GM19372 (cell line): ENCODE data around the gene PHF13.
"Not testable (repeated sequence)": the region's sequence is repeated elsewhere in the genome, so short reads cannot be mapped to it uniquely, and the experiment has no call there.

Source experiments
- ATAC-seq: cut with Tn5 transposase; IDR thresholded peaks from one replicate; pipeline ENCODE4 v1.9.1; 2021; ENCODE audit warnings: mild to moderate bottlenecking, low read depth, moderate library complexity; ENCODE audit not compliant: unreplicated experiment

PHF13 gene

DNA sequence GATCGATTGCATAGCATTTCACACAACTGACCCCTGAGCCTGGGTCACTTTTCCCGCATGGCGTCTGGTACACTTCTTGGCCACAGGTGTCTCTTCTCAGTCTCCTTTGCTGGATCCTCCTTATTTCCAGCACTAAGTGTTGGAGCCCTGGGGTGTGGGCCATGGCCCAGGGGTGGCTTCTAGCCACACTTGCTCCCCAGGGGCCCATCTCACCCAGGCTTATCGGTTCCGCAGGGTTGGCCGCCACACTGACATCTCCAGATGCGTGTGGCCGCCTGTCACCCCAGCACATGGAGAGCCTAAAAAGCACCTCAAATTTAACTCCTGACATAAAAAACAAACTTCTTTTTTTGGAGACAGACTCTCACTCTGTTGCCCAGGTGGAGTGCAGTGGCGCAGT, 13.5 kb downstream of the PHF13 start:
- ATAC-seq = no peak

DNA sequence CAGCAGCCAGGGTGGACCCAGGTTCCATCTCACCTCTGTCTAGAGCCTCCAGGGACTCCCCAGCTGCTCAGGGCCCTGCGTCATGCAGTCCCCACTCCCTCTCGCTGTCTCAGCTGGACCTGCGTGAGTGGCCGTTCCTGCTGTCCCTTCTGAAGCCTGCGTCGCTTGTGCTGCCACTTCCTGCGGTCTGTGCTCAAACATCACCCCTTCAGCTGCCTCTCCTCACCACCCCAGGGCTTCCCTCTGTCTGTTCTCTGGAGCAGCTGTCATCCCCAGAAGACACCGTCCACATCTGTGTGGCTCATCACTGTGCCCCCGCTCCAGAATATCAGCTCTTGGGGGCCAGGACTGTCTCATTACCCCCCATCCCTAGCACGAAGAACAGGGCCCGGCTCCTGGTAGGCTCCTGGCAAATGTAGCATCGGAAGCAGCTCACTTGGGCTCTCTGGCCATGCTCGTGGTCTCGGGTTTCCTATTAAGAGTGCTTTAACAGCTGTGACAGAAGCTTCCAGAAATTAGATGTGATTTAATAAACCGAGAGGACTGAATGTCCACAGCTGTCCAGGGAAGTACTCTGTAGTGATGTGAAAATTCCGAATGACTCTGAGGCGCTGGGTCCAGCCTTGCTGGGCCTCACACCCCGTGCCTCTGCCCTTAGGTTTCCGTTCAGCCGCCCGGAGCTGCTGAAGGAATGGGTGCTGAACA, 14.5 kb downstream of the PHF13 start:
- no peak for ATAC-seq

DNA sequence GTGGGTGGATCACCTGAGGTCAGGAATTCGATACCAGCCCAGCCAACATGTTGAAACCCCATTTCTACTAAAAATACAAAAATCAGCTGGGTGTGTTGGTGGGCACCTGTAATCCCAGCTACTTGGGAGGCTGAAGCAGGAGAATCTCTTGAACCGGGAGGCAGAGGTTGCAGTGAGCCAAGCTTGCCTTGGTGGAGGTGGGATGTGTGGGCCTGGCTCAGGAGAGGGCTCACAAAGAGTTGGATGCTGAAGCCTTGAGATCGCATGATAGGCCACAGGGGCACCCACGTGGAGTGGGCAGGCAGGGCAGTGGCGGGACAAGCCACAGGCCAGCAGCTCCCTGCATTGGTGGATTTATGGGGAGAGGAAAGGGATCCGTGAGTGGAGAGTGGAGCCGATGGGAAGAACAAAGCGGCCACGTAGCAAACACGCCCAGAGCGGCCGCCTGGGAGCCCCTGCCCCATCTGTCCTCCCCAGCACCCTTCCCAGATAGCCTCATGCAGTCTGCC, 15.5 kb downstream of the PHF13 start:
- no peak for ATAC-seq

DNA sequence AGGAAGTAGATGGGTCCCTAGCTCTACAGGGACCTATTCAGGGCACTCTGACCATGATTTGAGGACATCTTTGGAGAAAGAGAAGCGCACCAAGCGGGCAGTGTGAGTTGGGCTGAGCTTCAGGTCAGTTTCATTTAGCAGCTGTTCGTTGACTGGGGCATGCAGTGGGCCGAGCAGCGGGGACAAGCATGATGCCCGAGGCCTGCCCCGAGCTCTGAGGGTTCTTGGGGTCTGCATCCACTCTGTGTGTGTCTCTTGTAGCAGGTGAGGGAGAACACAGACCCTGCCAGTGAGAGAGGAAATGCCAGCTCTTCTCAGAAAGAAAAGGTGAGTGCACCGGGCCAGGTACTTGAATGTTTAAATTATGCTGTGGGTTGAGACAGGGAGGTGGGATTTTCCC, 16.5 kb downstream of the PHF13 start:
- no peak for ATAC-seq

DNA sequence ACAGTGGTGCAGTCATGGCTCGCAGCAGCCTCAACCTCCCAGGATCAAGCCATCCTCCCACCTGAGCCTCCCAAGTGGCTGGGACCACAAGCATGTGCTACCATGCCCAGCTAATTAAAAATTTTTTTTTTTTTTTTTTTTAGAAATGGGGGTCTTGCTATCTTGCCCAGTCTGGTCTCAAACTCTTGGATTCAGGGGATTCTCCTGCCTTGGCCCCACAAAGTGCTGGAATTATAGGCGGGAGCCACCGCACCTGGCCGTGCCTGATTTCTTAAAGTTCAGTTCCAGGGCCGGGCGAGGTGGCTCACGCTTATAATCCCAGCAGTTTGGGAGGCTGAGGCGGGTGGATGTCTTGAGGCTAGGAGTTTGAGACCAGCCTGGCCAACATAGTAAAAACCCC, 17.5 kb downstream of the PHF13 start:
- no peak for ATAC-seq

DNA sequence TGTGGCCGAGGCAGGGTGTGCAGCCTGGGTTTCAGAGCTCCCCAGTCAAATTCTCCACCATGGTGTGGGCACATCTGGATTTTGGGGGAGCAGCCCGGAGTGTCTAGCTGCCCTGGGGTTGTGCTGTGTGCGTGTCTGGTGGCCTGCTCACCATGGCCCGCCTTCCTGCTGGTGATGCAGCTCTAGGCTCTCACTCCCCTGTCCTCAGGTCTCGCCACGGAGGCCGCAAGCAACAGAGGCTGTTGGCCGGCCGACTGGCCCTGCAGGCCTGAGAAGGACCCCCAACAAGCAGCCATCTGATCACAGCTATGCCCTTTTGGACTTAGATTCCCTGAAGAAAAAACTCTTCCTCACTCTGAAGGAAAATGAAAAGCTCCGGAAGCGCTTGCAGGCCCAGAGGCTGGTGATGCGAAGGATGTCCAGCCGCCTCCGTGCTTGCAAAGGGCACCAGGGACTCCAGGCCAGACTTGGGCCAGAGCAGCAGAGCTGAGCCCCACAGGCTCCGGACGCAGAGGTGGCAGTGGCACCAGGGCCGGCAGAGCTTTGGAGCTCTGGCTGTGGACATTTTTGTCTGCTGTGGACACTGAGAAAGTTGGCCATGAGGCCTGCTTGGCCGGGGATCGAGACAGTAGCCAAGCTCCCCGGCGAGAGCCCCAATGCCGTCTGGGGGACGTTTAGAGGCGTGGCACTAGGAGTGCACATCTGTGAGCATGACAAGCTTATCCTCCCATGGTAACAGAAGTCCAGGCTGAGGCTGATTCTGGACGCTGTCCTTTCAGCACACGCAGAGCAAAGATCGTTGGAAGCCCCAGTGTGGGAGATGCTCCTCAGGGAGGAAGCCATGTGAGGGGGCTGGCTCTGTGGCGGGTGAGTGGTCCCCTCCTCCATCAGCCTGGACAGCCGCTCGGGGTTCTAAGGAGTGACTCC, 19.3 kb downstream of the PHF13 start:
- ATAC-seq = no peak

DNA sequence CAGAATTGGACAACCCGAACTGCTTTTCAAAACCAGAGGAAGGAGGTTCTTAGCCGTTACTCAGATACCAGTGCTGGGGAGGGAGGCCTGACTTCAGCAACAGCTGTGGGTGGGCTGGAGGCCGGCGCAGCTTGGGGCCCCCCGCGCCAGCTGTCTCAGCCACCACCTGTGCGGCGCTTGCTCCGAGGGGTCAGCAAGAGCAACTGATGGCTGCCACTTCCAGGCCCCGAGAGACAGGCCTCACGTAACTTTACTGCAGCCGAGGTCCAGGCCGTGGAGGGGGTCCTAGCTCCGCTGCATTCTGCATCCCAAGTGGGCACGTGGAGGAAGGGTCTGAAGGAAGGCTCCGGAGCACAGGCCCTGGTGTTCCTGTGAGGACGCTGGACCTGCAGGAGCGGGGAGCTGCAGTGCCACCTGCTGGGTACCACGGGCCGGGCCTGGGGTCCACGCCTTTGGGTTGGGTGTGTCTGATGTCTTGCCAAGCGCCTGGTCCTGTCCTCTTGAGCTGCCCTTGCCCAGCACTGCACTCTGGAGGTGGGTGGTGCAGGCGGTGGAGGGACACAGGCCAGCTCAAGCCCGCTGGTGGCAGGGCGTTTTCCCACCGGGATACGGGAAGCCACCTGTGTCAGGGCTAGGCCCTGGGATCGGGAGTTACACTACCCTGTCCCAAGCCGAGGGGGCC, 21.0 kb downstream of the PHF13 start:
- ATAC-seq = no peak

DNA sequence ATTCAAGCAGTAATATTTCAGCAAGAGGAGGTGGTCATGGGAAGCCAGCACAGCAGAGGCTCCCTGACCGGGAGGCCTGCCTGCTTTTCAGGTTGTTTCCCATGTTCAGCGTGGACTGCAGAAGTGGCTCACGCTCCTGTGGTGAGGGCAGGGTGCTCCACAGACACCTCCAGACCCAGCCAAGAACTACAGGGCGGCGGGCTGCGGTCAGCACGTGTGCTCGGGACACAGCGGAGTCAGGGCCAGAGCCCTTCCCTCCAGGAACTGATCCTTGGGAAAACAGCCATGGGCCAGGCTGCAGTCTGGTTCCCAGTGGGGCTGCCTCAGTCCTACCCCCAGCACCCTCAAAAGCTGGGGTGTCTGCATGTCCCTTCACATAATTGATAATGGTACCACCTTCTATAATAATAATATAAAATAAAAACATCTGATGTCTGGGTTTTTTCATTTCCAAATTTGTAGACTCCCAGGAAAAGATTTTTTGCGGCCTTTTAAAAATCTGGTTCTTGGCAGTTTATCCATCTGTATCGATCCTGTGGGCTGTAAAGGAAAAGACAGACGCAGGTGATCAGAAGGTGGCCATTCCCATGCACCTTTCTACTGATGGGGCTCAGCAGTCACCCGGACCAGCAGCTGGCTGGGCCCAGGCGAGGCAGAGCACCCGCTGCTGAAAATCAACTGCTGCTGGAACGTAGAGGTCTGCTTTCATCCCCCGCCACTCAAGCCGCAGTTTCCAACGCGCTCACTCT, 21.8 kb downstream of the PHF13 start:
- no peak for ATAC-seq

DNA sequence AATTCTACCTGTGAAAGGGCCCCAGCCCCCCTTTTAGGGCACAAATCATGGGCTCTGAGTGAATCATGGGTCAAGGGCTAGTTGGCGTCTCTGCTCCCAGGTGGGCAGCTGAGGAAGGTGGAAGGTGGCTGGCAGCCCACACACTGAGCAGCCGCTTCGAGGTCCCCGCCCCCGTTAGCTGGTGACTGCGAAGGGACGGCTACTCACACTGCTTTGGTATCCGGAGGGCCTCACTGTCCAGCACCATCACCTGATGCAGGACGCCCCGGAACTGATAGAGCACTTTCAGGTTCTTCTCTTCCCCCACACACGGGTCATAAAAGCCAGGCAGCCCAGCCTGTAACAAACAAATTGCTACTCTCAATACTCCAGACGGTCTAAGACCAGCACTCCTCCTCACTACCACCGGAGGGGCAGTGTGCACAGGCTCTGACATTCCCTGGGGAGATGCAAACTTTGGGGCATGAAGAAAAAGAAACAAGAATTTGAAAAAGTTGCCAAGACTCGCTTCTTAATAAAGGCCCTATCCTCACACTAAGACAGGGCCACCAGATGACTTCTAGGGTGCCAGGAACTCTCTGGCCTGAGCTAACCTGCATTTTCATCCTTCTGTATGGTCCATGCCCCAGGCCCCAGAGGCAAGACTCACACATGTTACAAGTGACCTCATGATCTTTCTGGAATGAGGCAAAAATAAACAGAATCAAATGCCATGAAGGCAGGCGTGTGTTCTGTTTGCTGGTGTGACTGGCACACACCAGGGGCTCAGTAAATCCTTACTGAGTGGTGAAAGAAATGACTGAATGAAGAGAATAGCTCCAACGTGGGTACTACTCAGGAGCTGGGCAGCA, 22.6 kb downstream of the PHF13 start:
- ATAC-seq = no peak

DNA sequence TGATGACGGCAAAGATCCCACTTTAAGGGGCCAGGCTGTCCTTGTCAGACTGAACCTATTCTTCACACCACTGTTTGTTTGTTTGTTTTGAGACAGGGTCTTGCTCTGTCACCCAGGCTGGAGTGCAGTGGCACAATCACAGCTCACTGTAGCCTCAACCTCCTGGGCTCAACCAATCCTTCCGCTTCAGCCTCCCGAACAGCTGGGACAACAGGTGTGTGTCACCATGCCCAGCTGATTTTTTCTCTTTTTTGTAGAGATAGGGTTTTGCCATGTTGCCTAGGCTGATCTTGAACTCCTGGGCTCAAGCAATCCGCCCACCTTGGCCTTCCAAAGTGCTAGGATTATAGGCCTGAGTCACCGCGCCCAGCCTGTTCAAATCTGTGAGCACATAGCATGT, 23.2 kb downstream of the PHF13 start:
- ATAC-seq = not testable (repeated sequence)

DNA sequence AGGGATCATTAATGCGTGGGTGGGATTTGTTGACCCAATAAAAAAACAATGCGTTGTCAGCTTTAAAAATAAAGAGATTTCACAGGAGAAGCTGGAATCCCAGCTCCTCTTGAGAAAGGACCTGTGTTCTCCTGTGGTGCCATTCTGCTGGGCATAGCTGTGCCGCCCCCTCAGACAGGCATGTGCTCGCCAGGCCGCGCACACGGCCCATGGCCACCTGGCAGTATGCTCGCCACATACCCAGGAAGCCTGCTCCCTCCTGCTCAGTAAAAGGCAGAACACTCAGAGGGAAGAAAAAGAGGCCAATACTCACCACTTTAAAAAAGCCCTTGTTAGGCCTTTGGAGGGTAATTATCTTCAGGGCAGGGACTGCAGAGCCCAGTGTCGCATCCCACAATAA, 24.2 kb downstream of the PHF13 start:
- ATAC-seq = no peak

DNA sequence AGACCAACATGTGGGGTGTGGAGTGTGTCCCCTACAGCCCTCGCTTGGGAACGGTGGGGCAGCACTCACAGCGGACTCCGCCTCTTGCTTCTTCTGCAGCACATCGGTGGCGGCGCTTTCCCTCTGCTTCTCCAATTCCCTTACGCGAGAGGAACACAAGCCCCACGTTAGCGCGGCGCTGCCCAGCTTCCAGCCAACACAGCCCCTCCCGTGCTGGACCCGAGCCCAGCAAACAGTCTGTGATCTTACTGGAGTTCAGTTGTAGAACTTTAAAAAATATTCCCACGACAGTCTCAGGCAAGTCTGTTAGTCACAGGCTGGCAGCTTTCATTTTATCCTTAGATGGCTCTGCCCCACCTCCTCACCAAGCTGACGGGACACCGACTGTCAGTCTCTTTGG, 24.7 kb downstream of the PHF13 start:
- no peak for ATAC-seq

DNA sequence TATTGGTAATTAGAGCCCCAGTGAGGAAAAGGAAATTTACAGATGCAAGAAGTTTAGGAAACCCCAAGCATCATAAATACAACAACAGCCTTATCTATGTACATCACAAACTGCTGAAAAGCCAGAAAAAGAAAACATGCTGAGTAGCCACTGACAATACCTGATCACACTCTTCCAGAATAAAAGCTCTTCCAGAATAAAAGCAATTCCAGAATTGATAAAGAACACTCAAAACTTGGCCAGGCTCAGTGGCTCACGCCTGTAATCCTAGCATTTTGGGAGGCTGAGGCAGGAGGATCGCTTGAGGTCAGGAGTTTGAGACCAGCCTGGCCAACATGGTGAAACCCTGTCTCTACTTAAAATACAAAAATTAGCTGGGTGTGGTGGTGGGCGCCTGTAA, 27.3 kb downstream of the PHF13 start:
- ATAC-seq = not testable (repeated sequence)

DNA sequence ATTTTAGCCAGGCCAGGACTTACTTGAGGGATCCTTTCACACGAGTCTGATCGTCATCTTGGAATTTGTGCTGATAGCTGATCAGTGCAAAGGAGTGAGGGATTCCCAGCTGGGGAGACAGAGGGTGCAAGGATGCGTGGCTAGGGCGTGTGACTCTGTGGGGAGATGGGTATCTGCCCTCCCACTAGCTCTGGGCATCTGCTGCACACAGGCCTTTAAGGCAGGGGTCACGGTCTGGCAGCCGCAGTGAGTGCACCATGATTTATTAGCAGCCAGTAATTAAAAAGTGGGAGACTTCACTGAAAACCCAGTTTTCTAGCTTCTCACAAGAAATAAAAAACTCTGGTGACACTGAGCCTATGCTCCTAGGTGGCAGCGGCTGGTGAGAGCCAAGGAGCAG, 31.5 kb downstream of the PHF13 start:
- ATAC-seq = no peak

DNA sequence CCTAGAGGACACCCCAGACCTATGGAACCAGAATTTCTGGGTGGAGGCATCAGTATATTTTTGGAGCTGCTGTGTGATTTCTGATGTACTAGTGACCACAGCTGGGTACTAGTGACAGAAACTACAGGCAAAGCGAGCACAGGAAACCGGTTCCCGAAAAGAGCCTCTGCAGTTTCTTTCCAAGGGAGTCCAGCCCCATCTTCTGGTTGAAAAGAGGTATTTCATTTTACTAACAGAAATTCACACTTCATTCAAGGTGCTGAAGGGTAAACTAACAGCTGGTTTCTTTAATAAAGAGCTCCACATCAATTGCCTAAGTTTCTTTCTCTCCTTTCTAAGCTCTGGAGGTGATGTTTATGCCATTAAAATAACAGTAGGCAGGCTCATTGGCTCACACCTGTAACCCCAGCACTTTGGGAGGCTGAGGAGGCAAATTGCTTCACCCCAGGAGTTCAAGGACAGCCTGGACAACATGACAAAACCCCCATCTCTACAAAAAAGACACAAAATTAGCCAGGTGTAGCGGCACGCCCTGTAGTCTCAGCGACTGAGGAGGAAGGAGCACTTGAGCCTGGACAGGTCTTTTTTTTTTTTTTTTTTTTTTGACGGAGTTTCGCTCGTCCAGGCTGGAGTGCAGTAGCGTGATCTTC, 33.1 kb downstream of the PHF13 start:
- no peak for ATAC-seq

DNA sequence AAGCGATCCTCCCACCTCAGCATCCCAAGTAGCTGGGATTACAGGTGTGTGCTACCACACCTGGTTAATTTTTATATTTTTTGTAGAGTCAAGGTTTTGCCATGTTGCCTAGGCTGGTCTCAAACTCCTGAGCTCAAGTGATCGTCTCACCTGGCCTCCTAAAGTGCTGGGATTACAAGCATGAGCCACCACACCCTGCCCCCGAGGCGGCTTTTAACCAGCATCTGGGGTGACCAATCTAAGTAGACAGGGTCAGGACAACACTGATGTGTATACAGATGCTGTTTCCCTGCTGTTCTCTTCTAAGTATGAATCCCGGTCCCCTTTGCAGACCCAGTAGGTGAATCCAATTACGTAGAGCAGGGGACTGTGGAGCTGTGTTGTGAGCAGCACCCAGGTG, 35.0 kb downstream of the PHF13 start:
- no peak for ATAC-seq

DNA sequence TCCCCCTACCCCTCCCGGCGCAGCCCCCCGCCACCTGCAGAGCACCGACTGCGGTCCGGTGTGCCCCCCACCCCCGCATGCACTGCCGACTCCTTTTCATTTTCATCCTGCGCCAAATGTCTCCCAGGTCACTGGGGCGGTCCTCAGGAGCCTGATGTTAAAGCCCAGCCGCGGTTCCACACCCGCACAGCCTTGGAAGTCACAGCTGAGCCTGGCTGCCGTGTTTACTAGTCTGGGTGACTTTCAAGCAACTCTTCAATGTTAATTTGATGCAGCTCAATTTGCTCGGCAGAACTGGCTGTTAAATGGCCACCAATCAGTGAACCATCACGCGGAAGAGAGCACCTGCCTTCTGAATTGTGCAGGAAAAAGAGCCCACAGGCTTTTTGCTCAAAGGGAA, 38.4 kb downstream of the PHF13 start:
- no peak for ATAC-seq

DNA sequence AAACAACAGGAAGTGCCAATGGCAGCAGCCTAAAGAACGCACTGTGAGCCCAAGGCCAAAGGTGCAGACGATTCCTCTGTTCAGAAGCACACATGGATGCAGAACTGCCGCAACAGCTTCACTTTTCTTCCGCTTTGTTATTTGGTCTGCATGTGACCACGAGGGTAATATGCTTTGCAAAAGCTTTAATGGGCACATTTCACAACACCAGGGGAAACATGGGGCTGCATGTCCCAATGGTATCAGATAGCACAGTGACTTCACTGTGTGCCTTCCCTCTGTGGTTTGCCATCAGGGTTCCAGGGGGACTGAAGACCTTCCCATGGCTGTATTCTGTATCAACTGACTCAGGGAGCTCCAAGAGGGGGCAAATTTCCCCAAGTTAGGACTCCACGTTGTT, 39.5 kb downstream of the PHF13 start:
- no peak for ATAC-seq
